ENCODE results near the gene CELF4.

DNA sequence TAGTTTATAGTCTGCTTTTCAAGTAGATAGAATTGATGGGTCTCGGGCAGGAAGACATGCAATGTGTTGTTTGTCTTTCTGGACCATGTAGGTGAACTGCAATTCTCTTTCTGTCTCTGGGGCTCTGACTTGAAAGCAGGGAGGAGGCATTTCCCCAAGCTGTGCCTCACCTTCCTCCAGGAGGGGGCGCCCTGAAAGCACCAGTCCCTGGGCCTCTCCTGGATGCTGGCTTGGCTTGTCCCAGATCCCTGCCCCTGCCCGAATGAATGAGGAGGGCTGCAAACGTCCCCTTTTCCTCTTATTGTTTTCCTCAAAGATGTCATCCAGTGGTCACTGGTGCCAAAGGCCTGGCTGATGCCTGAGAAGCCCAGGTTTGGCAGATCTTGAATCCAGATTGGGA is 270.6 kb downstream of the CELF4 start:
- TF ChIP-seq POLR2AphosphoS5 (IDR thresholded peaks at IDR 0.05; ENCODE audit: borderline replicate concordance, low read depth, low read length): no peak
- TF ChIP-seq EZH2 (IDR thresholded peaks at IDR 0.05): no peak
- no peak for TF ChIP-seq FOXP2 (optimal IDR thresholded peaks at IDR 0.05; ENCODE audit: control extremely low read depth, extremely low read length, insufficient read depth)

Measured in SK-N-MC (cell line).